H9 (cell line): ENCODE results near the gene JARID2. TPM values are rescaled to one million over a fixed set of nuclear protein-coding genes. Genes with fewer than 3 reads are reported as not detected.

Experiments
- DNase-seq: peaks from one replicate; pipeline ENCODE4 v3.0.0-alpha.2; 2017
- H2AFZ ChIP-seq: one replicate; pipeline ENCODE4 v1.6.1; 2013; ENCODE audit warnings: mild to moderate bottlenecking, low read length, control low read depth, moderate library complexity
- H2AK5ac ChIP-seq: 2 replicates; pipeline ENCODE4 v1.6.1; 2013; ENCODE audit warnings: low read length, control low read depth, mixed read lengths; ENCODE audit not compliant: insufficient read length
- H2BK120ac ChIP-seq: one replicate; pipeline ENCODE4 v1.6.1; 2013; ENCODE audit warnings: low read depth, mild to moderate bottlenecking, low read length, control low read depth, inconsistent platforms; ENCODE audit not compliant: poor library complexity, severe bottlenecking
- H2BK12ac ChIP-seq: 2 replicates; pipeline ENCODE4 v1.6.1; 2013; ENCODE audit warnings: low read length, control low read depth, mixed read lengths, low read depth; ENCODE audit not compliant: insufficient read length
- H2BK15ac ChIP-seq: 2 replicates; pipeline ENCODE4 v1.6.1; 2013; ENCODE audit warnings: low read depth, low read length, control low read depth
- H2BK20ac ChIP-seq: one replicate; pipeline ENCODE4 v1.6.1; 2013; ENCODE audit warnings: low read depth, mild to moderate bottlenecking, low read length, control low read depth, inconsistent platforms; ENCODE audit not compliant: poor library complexity, severe bottlenecking
- H2BK5ac ChIP-seq: 2 replicates; pipeline ENCODE4 v1.6.1; 2013; ENCODE audit warnings: low read length, control low read depth, mixed read lengths; ENCODE audit not compliant: insufficient read length
- H3K14ac ChIP-seq: 2 replicates; pipeline ENCODE4 v1.6.1; 2013; ENCODE audit warnings: low read length, control low read depth; ENCODE audit not compliant: insufficient read depth
- H3K18ac ChIP-seq: 2 replicates; pipeline ENCODE4 v1.6.1; 2013; ENCODE audit warnings: low read depth, mild to moderate bottlenecking, mixed read lengths, low read length, control low read depth; ENCODE audit not compliant: insufficient read length
- H3K23ac ChIP-seq: 2 replicates; pipeline ENCODE4 v1.6.1; 2013; ENCODE audit warnings: low read length, control low read depth, mixed read lengths, low read depth; ENCODE audit not compliant: insufficient read length
- H3K23me2 ChIP-seq: 2 replicates; pipeline ENCODE4 v1.6.1; 2013; ENCODE audit warnings: low read depth, mild to moderate bottlenecking, mixed read lengths, low read length, control low read depth; ENCODE audit not compliant: insufficient read length, poor library complexity, severe bottlenecking
- H3K27ac ChIP-seq: 2 replicates; pipeline ENCODE4 v1.5.1; 2013; ENCODE audit warnings: low read length, control low read depth, mixed read lengths, low read depth; ENCODE audit not compliant: insufficient read length
- H3K27me3 ChIP-seq: 2 replicates; pipeline ENCODE4 v1.6.1; 2013; ENCODE audit warnings: low read length, control low read depth, inconsistent platforms; ENCODE audit not compliant: insufficient read depth
- H3K4ac ChIP-seq: 2 replicates; pipeline ENCODE4 v1.6.1; 2013; ENCODE audit warnings: low read depth, mild to moderate bottlenecking, control low read depth, inconsistent platforms, low read length, moderate library complexity
- H3K4me1 ChIP-seq: 2 replicates; pipeline ENCODE4 v1.6.1; 2013; ENCODE audit warnings: low read length, control low read depth, inconsistent platforms; ENCODE audit not compliant: insufficient read depth
- H3K4me2 ChIP-seq: 2 replicates; pipeline ENCODE4 v1.6.1; 2013; ENCODE audit warnings: low read length, control low read depth, mixed read lengths; ENCODE audit not compliant: insufficient read length, insufficient read depth
- H3K56ac ChIP-seq: 2 replicates; pipeline ENCODE4 v1.6.1; 2013; ENCODE audit warnings: low read depth, mild to moderate bottlenecking, mixed read lengths, low read length, control low read depth; ENCODE audit not compliant: insufficient read length
- H3K79me1 ChIP-seq: 2 replicates; pipeline ENCODE4 v1.6.1; 2013; ENCODE audit warnings: low read depth, mild to moderate bottlenecking, moderate library complexity, low read length, control low read depth, inconsistent platforms; ENCODE audit not compliant: insufficient read depth, poor library complexity, severe bottlenecking
- H3K79me2 ChIP-seq: 2 replicates; pipeline ENCODE4 v1.6.1; 2013; ENCODE audit warnings: low read length, control low read depth, inconsistent platforms; ENCODE audit not compliant: insufficient read depth
- H3K9ac ChIP-seq: 2 replicates; pipeline ENCODE4 v1.6.1; 2013; ENCODE audit warnings: low read length, control low read depth, mixed read lengths; ENCODE audit not compliant: insufficient read length; ENCODE audit errors: extremely low read depth
- H3K9me3 ChIP-seq: one replicate; pipeline ENCODE4 v1.6.1; 2013; ENCODE audit warnings: low read depth, low read length, inconsistent platforms; ENCODE audit not compliant: control insufficient read depth
- H3T11ph ChIP-seq: one replicate; pipeline ENCODE4 v1.6.1; 2013; ENCODE audit warnings: mild to moderate bottlenecking, low read length, control low read depth, inconsistent platforms
- H4K20me1 ChIP-seq: one replicate; pipeline ENCODE4 v1.6.1; 2013; ENCODE audit not compliant: control insufficient read depth, insufficient read length, insufficient read depth
- H4K5ac ChIP-seq: 2 replicates; pipeline ENCODE4 v1.6.1; 2013; ENCODE audit warnings: low read depth, mild to moderate bottlenecking, mixed read lengths, low read length, control low read depth; ENCODE audit not compliant: insufficient read length
- H4K8ac ChIP-seq: replicated peaks from 2 replicates; pipeline ENCODE4 v1.6.1; 2013; ENCODE audit warnings: low read length, control low read depth, mixed read lengths, low read depth; ENCODE audit not compliant: insufficient read length
- H4K91ac ChIP-seq: 2 replicates; pipeline ENCODE4 v1.6.1; 2013; ENCODE audit warnings: low read depth, mild to moderate bottlenecking, moderate library complexity, mixed read lengths, low read length, control low read depth; ENCODE audit not compliant: insufficient read length
- H3K27ac Mint-ChIP-seq, 3 experiments: 2 replicates in 2 of 3; 3 replicates in 1 of 3; pipeline ENCODE4 v1.8.0; 2020 to 2021; ENCODE audit warnings: mixed read lengths in 3 of 3, mild to moderate bottlenecking in 1 of 3, moderate library complexity in 1 of 3
- H3K27me3 Mint-ChIP-seq: 2 replicates; pipeline ENCODE4 v1.8.0; 2021; ENCODE audit warnings: low read depth, mild to moderate bottlenecking, moderate library complexity, mixed read lengths
- H3K36me3 Mint-ChIP-seq, 3 experiments: 2 replicates in 2 of 3; 3 replicates in 1 of 3; pipeline ENCODE4 v1.8.0; 2020 to 2021; ENCODE audit warnings: low read depth in 3 of 3, mixed read lengths in 3 of 3; ENCODE audit not compliant: insufficient read depth in 1 of 3
- H3K4me1 Mint-ChIP-seq, 2 experiments: 2 replicates each; pipeline ENCODE4 v1.8.0; 2020; ENCODE audit warnings: mixed read lengths in 2 of 2
- H3K4me3 Mint-ChIP-seq, 2 experiments: 2 replicates in 1 of 2; 3 replicates in 1 of 2; pipeline ENCODE4 v1.8.0; 2020 to 2021; ENCODE audit warnings: mild to moderate bottlenecking in 2 of 2, mixed read lengths in 2 of 2, moderate library complexity in 1 of 2
- H3K9me3 Mint-ChIP-seq, 2 experiments: 2 replicates in 1 of 2; 3 replicates in 1 of 2; pipeline ENCODE4 v1.8.0; 2020; ENCODE audit warnings: mild to moderate bottlenecking in 2 of 2, mixed read lengths in 2 of 2, moderate library complexity in 1 of 2
- CTCF ChIP-seq: fragments of 200-600 bp; sonication (generic); conservative IDR thresholded peaks from 3 replicates; pipeline ENCODE4 v1.8.0; 2021; ENCODE audit warnings: antibody characterized with exemption, mild to moderate bottlenecking
- WGBS: extraction: QIAGEN DNeasy Blood & Tissue Kit; methylation state at CpG from one replicate; pipeline ENCODE4 v1.1.7; 2013; ENCODE audit warnings: missing lambda C conversion rate, low lambda C conversion rate, mixed read lengths; ENCODE audit not compliant: insufficient read length; ENCODE audit errors: extremely low coverage; 5-methylcytosine and 5-hydroxymethylcytosine counted together
- total RNA-seq: library from RNA; stranded (reverse); gene quantifications from 2 replicates; pipeline ENCODE4 v1.2.1, GENCODE V29; 2021

Gene JARID2
- total RNA-seq, 1 experiment from 2014 or later: 174 TPM

GRCh38 chr6:15504581-15505350 lies 258.9 kb downstream of the JARID2 start:
- Histone ChIP-seq H3K14ac (no peak overlapping the region; the same call in 1 of the 2 replicates), H2BK5ac (no peak overlapping the region), H3K4ac (no peak overlapping the region), H2BK12ac (no peak overlapping the region), H2AK5ac (no peak overlapping the region), H2AFZ (no peak overlapping the region), H3K79me2 (peaks cover 22% of the 10 kb centered on the region; the same call in 1 of the 2 replicates), H3K27ac (no peak overlapping the region), H4K5ac (no peak overlapping the region), H4K20me1 (peaks cover 3% of the 10 kb centered on the region), H3T11ph (no peak overlapping the region), H3K23me2 (no peaks in the 10 kb centered on the region), H2BK15ac (no peak overlapping the region), H3K4me2 (no peak overlapping the region), H3K9ac (no peak overlapping the region), H3K56ac (no peak overlapping the region), H3K79me1 (peaks cover 6% of the 10 kb centered on the region), H4K8ac (no peak overlapping the region), H3K18ac (no peak overlapping the region), H3K9me3 (no peaks in the 10 kb centered on the region), H3K4me1 (no peaks in the 10 kb centered on the region; the same call in 1 of the 2 replicates), H4K91ac (no peak overlapping the region), H3K23ac (no peak overlapping the region), H2BK20ac (no peak overlapping the region), H3K27me3 (no peaks in the 10 kb centered on the region), H2BK120ac (no peak overlapping the region)
- no CpG with 5 or more reads among the region's 26 CpGs for WGBS
- peak overlapping the region in 2 of 3 experiments; percentile 39 to 92; a peak in 3 of 7 replicates for H3K27ac Mint-ChIP-seq
- peaks cover 79 to 98% (median 97%) of the 10 kb centered on the region in 3 experiments for H3K36me3 Mint-ChIP-seq
- H3K9me3 Mint-ChIP-seq: no peaks in the 10 kb centered on the region
- H3K4me3 Mint-ChIP-seq: no peak overlapping the region
- DNase-seq: no peak
- peaks cover 1% of the 10 kb centered on the region; the same call in 1 of the 2 replicates for H3K27me3 Mint-ChIP-seq
- H3K4me1 Mint-ChIP-seq: peaks cover 35 to 39% of the 10 kb centered on the region in 2 experiments
- TF ChIP-seq CTCF: no peak
